Right atrium auricular region (tissue), 2 donors: ENCODE measurements around the gene KIAA1549. TPM values are rescaled to one million over a fixed set of nuclear protein-coding genes. Genes with fewer than 3 reads are reported as not detected.

ENCODE experiments used
- DNase-seq: peaks from one replicate; pipeline ENCODE4 v3.0.0-alpha.2; 2019; ENCODE audit warnings: low spot score
- H3K27ac ChIP-seq, 2 donors: fragments of 200-600 bp; sonication (generic); 1 replicate in 1 of 2; 2 replicates in 1 of 2; pipeline ENCODE4 v1.5.1; 2016 to 2019
- H3K27me3 ChIP-seq, 2 donors: fragments of 200-600 bp; sonication (generic); one replicate each; pipeline versions ENCODE4 v1.5.1 to v1.6.0; 2017 to 2019
- H3K36me3 ChIP-seq: fragments of 200-600 bp; sonication (generic); one replicate; pipeline ENCODE4 v1.5.1; 2016
- H3K4me1 ChIP-seq, 2 donors: fragments of 200-600 bp; sonication (generic); one replicate each; pipeline versions ENCODE4 v1.5.1 to v1.6.0; 2017 to 2019
- H3K4me3 ChIP-seq, 2 donors: fragments of 200-600 bp; sonication (generic); 1 replicate in 1 of 2; 2 replicates in 1 of 2; pipeline ENCODE4 v1.5.1; 2017 to 2019; ENCODE audit warnings: mild to moderate bottlenecking in 1 of 2, moderate library complexity in 1 of 2
- H3K9me3 ChIP-seq, 2 donors: fragments of 200-600 bp; sonication (generic); one replicate each; pipeline ENCODE4 v1.5.1; 2019
- CTCF ChIP-seq, 2 donors: fragments of 200-600 bp; sonication (generic); IDR thresholded peaks; one replicate each; pipeline ENCODE4 v1.5.1; 2019; ENCODE audit warnings: antibody characterized with exemption in 2 of 2
- total RNA-seq, 2 donors: library from RNA; depleted of rRNA; stranded (reverse); fragments of >200 nt; gene quantifications; one replicate each; pipeline ENCODE4 v1.1.0, GENCODE V29; 2016

Gene KIAA1549
- total RNA-seq, 2 donors from 2014 or later, result 0.85 to 1.4 TPM

GRCh38 chr7:138911007-138911406 lies 70.2 kb downstream of the KIAA1549 start:
- no peak overlapping the region for H3K27ac ChIP-seq
- no peak overlapping the region for H3K4me3 ChIP-seq
- no peaks in the 10 kb centered on the region for H3K36me3 ChIP-seq
- TF ChIP-seq CTCF (IDR thresholded peaks at IDR 0.05), result no peak
- no peak for DNase-seq
- no peaks in the 10 kb centered on the region for H3K9me3 ChIP-seq
- no peaks in the 10 kb centered on the region for H3K27me3 ChIP-seq
- no peaks in the 10 kb centered on the region for H3K4me1 ChIP-seq

GRCh38 chr7:138907850-138908249 lies 73.3 kb downstream of the KIAA1549 start:
- no peaks in the 10 kb centered on the region for H3K36me3 ChIP-seq
- no peak overlapping the region for H3K27ac ChIP-seq
- no peaks in the 10 kb centered on the region for H3K9me3 ChIP-seq
- H3K4me1 ChIP-seq, result no peaks in the 10 kb centered on the region
- no peak overlapping the region for H3K4me3 ChIP-seq
- DNase-seq, result no peak
- no peaks in the 10 kb centered on the region for H3K27me3 ChIP-seq
- no peak for TF ChIP-seq CTCF (IDR thresholded peaks at IDR 0.05)

- no peak overlapping the region for H3K27ac ChIP-seq
- no peaks in the 10 kb centered on the region for H3K9me3 ChIP-seq
- no peaks in the 10 kb centered on the region for H3K4me1 ChIP-seq
- no peak for TF ChIP-seq CTCF (IDR thresholded peaks at IDR 0.05)
- no peak for DNase-seq
- no peaks in the 10 kb centered on the region for H3K36me3 ChIP-seq
- no peak overlapping the region for H3K4me3 ChIP-seq
- H3K27me3 ChIP-seq, result no peaks in the 10 kb centered on the region
These were observed 73.9 kb downstream of the KIAA1549 start for GRCh38 chr7:138907201-138907847.

GRCh38 chr7:138903859-138904435 lies 77.2 kb downstream of the KIAA1549 start:
- Histone ChIP-seq H3K36me3 (no peaks in the 10 kb centered on the region), H3K4me1 (no peaks in the 10 kb centered on the region), H3K27me3 (no peaks in the 10 kb centered on the region), H3K9me3 (no peaks in the 10 kb centered on the region), H3K4me3 (no peak overlapping the region), H3K27ac (no peak overlapping the region)
- no peak for DNase-seq
- no peak for TF ChIP-seq CTCF (IDR thresholded peaks at IDR 0.05)

- DNase-seq, result no peak
- Histone ChIP-seq H3K4me3 (no peak overlapping the region), H3K27ac (no peak overlapping the region), H3K9me3 (no peaks in the 10 kb centered on the region), H3K4me1 (no peaks in the 10 kb centered on the region), H3K27me3 (no peaks in the 10 kb centered on the region), H3K36me3 (no peaks in the 10 kb centered on the region)
- TF ChIP-seq CTCF (IDR thresholded peaks at IDR 0.05), result no peak
These were observed 77.9 kb downstream of the KIAA1549 start for GRCh38 chr7:138903186-138903820.
